ENCODE measurements around the gene APEX2.
"Not testable (repeated sequence)": the region's sequence is repeated elsewhere in the genome, so short reads cannot be mapped to it uniquely, and the experiment has no call there.

APEX2 gene

GRCh38 chrX:54999717-55000598, at the start of gene APEX2:
TSS of gene APEX2 (plus strand) at chrX:55000363. CDS start at chrX:55000423, 60 bp downstream.
- DNase-seq, result peak; percentile 73 to 95 (median 90)
- intact Hi-C loops (cut with DNase I), result loop anchor here (10.0 kb wide), 1 partner anchor 465 kb away; the partner anchor contains the start of gene GNL3L

GRCh38 chrX:54950730-54951375, 49.3 kb upstream of the APEX2 start:
- intact Hi-C loops (cut with DNase I), result no loop called here
- no peak for DNase-seq

- intact Hi-C loops (cut with DNase I), result no loop called here
Measured at GRCh38 chrX:54961750-54962149, 38.4 kb upstream of the APEX2 start.

GRCh38 chrX:54964766-54965497, 35.2 kb upstream of the APEX2 start:
- DNase-seq, result no peak
- intact Hi-C loops (cut with DNase I), result no loop called here

More at GRCh38 chrX:54961750-54962149, 38.4 kb upstream of the APEX2 start:
- no peak for DNase-seq

- no peak for DNase-seq
- intact Hi-C loops (cut with DNase I), result no loop called here
Measured at GRCh38 chrX:54977387-54977786, 22.8 kb upstream of the APEX2 start.

GRCh38 chrX:54978448-54978847, 21.7 kb upstream of the APEX2 start:
- DNase-seq, result no peak
- intact Hi-C loops (cut with DNase I), result no loop called here

GRCh38 chrX:54979432-54979831, 20.7 kb upstream of the APEX2 start:
- no peak for DNase-seq
- intact Hi-C loops (cut with DNase I), result no loop called here

GRCh38 chrX:54980334-54980733, 19.8 kb upstream of the APEX2 start:
- no peak for DNase-seq
- intact Hi-C loops (cut with DNase I), result no loop called here

GRCh38 chrX:54983306-54983705, 16.9 kb upstream of the APEX2 start:
- intact Hi-C loops (cut with DNase I); DNase-seq: not testable (repeated sequence)

- DNase-seq, result no peak
- intact Hi-C loops (cut with DNase I), result no loop called here
Measured at GRCh38 chrX:54991706-54992105, 8.5 kb upstream of the APEX2 start.

- intact Hi-C loops (cut with DNase I), result no loop called here
- no peak for DNase-seq
Measured at GRCh38 chrX:54992911-54993622, 7.1 kb upstream of the APEX2 start.

GRCh38 chrX:54994099-54994498, 6.1 kb upstream of the APEX2 start, which contains the start of gene PFKFB1:
TSS of gene PFKFB1 (minus strand) at chrX:54994188. CDS start at chrX:54994007, 181 bp downstream.
- DNase-seq, result no peak
- intact Hi-C loops (cut with DNase I), result no loop called here

- intact Hi-C loops (cut with DNase I), result no loop called here
- no peak for DNase-seq
Measured at GRCh38 chrX:54994668-54995351, 5.4 kb upstream of the APEX2 start.

- no peak for DNase-seq
- intact Hi-C loops (cut with DNase I), result no loop called here
Measured at GRCh38 chrX:54995621-54996020, 4.5 kb upstream of the APEX2 start.

- no peak for DNase-seq
- intact Hi-C loops (cut with DNase I), result loop anchor here (10.0 kb wide), 1 partner anchor 469 kb away; the partner anchor contains the start of gene GNL3L
Measured at GRCh38 chrX:55004231-55004630, 4.1 kb downstream of the APEX2 start.

- intact Hi-C loops (cut with DNase I), result loop anchor here (10.0 kb wide), 1 partner anchor 470 kb away; the partner anchor contains the start of gene GNL3L
- DNase-seq, result no peak
Measured at GRCh38 chrX:55005256-55005655, 5.1 kb downstream of the APEX2 start.

- intact Hi-C loops (cut with DNase I), result loop anchor here (10.0 kb wide), 1 partner anchor 472 kb away; the partner anchor contains the start of gene GNL3L
- peak in 1 of 42 donors; percentile 4 for DNase-seq
Measured at GRCh38 chrX:55006827-55007621, 6.9 kb downstream of the APEX2 start.

Data from head of caudate nucleus (tissue), 42 donors.